DOHH2 (cell line): ENCODE results near the gene EIPR1.

Experiments
- CTCF ChIP-seq: fragments of 200-600 bp; sonication (generic); IDR thresholded peaks from one replicate; pipeline ENCODE4 v1.5.1; 2014; ENCODE audit warnings: antibody characterized with exemption, mild to moderate bottlenecking, low read depth, low read length; ENCODE audit not compliant: poor library complexity, severe bottlenecking
- EZH2phosphoT487 ChIP-seq: fragments of 200-600 bp; sonication (generic); IDR thresholded peaks from 2 replicates; pipeline ENCODE4 v1.6.1; 2017; ENCODE audit warnings: borderline replicate concordance, mild to moderate bottlenecking, antibody characterized with exemption, low read length, moderate library complexity, mixed read lengths

GRCh38 chr2:3207091-3207491 is 170.5 kb downstream of the EIPR1 start:
- TF ChIP-seq CTCF (no peak), EZH2phosphoT487 (no peak)
